Glutamatergic neuron (in vitro differentiated cells): ENCODE measurements around the gene CHD6. TPM values are rescaled to one million over a fixed set of nuclear protein-coding genes. Genes with fewer than 3 reads are reported as not detected.

Experiments used
- DNase-seq: peaks from one replicate; pipeline ENCODE4 v3.0.0; 2022
- H3K27ac Mint-ChIP-seq: one replicate; pipeline ENCODE4 v1.8.0; 2020; ENCODE audit warnings: mild to moderate bottlenecking, mixed read lengths, inconsistent platforms; ENCODE audit not compliant: unreplicated experiment
- H3K27me3 Mint-ChIP-seq: one replicate; pipeline ENCODE4 v1.8.0; 2020; ENCODE audit warnings: mild to moderate bottlenecking, moderate library complexity, mixed read lengths, inconsistent platforms; ENCODE audit not compliant: unreplicated experiment
- H3K36me3 Mint-ChIP-seq: one replicate; pipeline ENCODE4 v1.8.0; 2020; ENCODE audit warnings: mild to moderate bottlenecking, mixed read lengths, inconsistent platforms; ENCODE audit not compliant: unreplicated experiment
- H3K4me1 Mint-ChIP-seq: one replicate; pipeline ENCODE4 v1.8.0; 2020; ENCODE audit warnings: mild to moderate bottlenecking, low read depth, mixed read lengths, inconsistent platforms; ENCODE audit not compliant: unreplicated experiment
- H3K4me3 Mint-ChIP-seq: one replicate; pipeline ENCODE4 v1.8.0; 2020; ENCODE audit warnings: mild to moderate bottlenecking, mixed read lengths, inconsistent platforms; ENCODE audit not compliant: unreplicated experiment
- H3K9me3 Mint-ChIP-seq: one replicate; pipeline ENCODE4 v1.8.0; 2020; ENCODE audit warnings: mild to moderate bottlenecking, moderate library complexity, mixed read lengths, inconsistent platforms; ENCODE audit not compliant: unreplicated experiment
- total RNA-seq: library from RNA; stranded (reverse); fragmentation: NEBNext Ultra II Directional; extraction: Animal tissue kit (Norgen Biotek cat#: 25700); gene quantifications from one replicate; pipeline ENCODE4 v1.2.1, GENCODE V29; 2021; ENCODE audit not compliant: unreplicated experiment
- TF ChIP-seq, protein P1 (sequence below): fragments of 200-600 bp; sonication (generic); IDR thresholded peaks from one replicate; pipeline ENCODE4 v1.5.0; 2021; ENCODE audit not compliant: partially characterized antibody, unreplicated experiment

The CHD6 gene
- total RNA-seq, 1 donor from 2014 or later: 85.6 TPM

DNA sequence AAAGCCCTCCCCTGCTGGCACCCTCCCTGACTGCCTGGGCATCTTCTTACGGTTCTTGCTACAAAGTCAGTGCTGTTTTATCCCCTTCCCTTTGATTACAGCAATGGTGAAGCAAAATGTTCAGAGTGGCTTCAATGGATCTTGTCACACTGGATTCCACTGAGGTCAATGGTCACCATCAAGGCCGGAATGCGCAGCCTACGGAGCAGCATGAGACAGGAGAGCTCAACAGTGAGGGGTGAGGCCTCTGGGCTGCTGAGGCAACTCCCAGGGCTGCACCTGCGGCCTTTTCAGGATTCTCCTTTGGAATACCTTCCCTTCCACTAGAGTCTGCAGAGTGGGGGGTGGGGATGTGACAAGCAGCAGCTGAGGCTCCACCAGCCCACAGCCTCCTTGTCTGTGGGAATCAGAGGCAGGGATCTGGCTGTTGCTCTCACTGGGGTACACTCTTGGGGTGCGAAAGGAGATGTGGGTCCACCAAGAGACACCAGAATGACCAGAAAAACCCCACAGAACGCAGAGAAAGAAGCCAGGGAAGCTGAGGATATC lies 211.2 kb downstream of the CHD6 start:
- TF ChIP-seq, protein P1, sequence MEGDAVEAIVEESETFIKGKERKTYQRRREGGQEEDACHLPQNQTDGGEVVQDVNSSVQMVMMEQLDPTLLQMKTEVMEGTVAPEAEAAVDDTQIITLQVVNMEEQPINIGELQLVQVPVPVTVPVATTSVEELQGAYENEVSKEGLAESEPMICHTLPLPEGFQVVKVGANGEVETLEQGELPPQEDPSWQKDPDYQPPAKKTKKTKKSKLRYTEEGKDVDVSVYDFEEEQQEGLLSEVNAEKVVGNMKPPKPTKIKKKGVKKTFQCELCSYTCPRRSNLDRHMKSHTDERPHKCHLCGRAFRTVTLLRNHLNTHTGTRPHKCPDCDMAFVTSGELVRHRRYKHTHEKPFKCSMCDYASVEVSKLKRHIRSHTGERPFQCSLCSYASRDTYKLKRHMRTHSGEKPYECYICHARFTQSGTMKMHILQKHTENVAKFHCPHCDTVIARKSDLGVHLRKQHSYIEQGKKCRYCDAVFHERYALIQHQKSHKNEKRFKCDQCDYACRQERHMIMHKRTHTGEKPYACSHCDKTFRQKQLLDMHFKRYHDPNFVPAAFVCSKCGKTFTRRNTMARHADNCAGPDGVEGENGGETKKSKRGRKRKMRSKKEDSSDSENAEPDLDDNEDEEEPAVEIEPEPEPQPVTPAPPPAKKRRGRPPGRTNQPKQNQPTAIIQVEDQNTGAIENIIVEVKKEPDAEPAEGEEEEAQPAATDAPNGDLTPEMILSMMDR: no peak
- DNase-seq: no peak
- Mint-ChIP-seq H3K36me3 (no peaks in the 10 kb centered on the region), H3K27me3 (peaks cover 5% of the 10 kb centered on the region), H3K4me3 (no peak overlapping the region), H3K27ac (no peak overlapping the region), H3K9me3 (no peaks in the 10 kb centered on the region), H3K4me1 (peaks cover 3% of the 10 kb centered on the region)

DNA sequence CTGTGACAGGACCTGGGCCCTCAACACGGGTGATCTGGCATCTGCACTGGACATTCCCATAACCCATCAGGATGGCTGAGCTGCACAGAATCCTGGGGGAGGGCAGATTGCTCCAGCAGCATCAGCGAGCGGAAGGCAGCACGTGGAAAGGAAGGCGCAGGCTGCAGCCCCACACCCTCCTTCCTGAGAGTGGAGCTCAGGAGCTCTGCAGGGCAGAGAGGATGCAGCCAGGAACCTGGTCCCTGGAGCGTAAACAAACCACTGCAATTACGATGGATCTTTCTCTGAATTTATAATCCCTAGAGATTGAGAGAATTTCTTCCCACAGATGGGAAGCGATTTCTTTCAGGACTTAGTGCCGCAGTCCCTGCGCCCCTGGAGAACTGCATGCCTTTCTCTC lies 211.8 kb downstream of the CHD6 start:
- TF ChIP-seq, protein P1: no peak
- Mint-ChIP-seq H3K27me3 (peaks cover 5% of the 10 kb centered on the region), H3K36me3 (no peaks in the 10 kb centered on the region), H3K4me1 (peaks cover 3% of the 10 kb centered on the region), H3K4me3 (no peak overlapping the region), H3K9me3 (no peaks in the 10 kb centered on the region), H3K27ac (no peak overlapping the region)
- no peak for DNase-seq

DNA sequence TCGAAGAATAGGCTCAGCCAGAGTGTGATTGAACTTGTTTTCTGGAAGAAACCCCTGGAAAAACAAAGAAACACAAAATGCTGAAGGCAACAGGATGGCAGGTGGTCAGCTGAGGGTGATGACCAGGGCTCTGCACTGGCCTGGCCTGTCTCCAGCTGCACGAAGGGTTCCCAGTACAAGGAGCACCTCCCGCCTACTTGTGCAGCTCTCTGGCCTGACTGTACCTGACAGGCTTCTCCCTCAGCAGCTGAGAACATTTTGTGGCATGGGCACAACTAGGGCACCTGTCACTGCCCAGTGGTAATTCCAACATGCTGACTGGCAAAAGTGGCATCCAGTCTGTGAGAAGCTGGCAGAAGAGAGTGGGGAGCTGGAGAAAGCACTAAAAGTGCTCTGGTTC lies 212.7 kb downstream of the CHD6 start:
- DNase-seq: no peak
- H3K4me3 Mint-ChIP-seq: no peak overlapping the region
- TF ChIP-seq, protein P1: no peak
- H3K27me3 Mint-ChIP-seq: peaks cover 5% of the 10 kb centered on the region
- H3K27ac Mint-ChIP-seq: no peak overlapping the region
- no peaks in the 10 kb centered on the region for H3K9me3 Mint-ChIP-seq
- H3K36me3 Mint-ChIP-seq: no peaks in the 10 kb centered on the region
- peaks cover 3% of the 10 kb centered on the region for H3K4me1 Mint-ChIP-seq

DNA sequence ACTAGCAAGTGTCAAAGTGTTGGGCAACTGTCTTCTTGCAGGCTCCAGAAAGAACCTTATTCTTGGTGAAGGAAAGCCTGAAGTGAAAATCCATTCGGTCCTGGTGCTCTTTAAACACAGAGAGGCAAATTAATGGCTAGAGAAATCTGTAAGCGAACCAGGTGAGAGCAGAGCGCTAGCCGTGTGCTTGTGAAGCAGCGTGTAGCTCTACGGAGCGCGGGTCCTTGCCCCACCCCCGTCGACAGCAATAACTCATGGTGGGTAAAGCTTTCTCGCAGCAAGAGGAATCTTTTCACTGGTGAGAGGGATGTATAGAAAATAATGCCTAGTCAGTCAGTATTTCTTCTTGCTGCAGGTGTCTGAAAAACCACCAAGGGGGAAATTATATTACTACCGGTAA lies 214.6 kb downstream of the CHD6 start:
- no peak overlapping the region for H3K4me3 Mint-ChIP-seq
- H3K4me1 Mint-ChIP-seq: peaks cover 3% of the 10 kb centered on the region
- H3K27ac Mint-ChIP-seq: no peak overlapping the region
- H3K36me3 Mint-ChIP-seq: no peaks in the 10 kb centered on the region
- H3K27me3 Mint-ChIP-seq: peaks cover 5% of the 10 kb centered on the region
- TF ChIP-seq, protein P1: no peak
- DNase-seq: no peak
- H3K9me3 Mint-ChIP-seq: peaks cover 3% of the 10 kb centered on the region

DNA sequence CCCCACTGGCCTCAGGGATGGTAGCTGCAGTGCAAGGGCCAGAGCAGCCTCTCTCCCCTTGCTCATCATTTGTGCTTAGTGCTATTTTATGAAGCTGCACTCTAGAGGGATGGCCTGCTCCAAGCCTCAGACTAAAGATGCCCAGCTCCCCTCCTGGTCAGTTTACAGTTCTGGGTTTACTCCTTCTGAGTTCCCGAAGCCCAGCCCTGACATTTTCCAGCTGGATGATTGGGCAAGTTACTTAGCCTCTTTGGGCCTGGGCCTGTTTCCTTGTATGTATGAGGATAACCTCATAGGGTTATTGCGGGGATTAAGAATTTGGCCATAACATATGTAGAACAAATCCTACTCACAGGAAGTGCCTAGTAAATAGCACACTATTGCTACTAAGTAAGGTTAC lies 219.8 kb downstream of the CHD6 start:
- no peaks in the 10 kb centered on the region for H3K36me3 Mint-ChIP-seq

More for the DNA sequence above, 219.8 kb downstream of the CHD6 start:
- DNase-seq: no peak
- peaks cover 3% of the 10 kb centered on the region for H3K9me3 Mint-ChIP-seq
- H3K4me3 Mint-ChIP-seq: no peak overlapping the region
- peaks cover 4% of the 10 kb centered on the region for H3K27me3 Mint-ChIP-seq
- H3K4me1 Mint-ChIP-seq: peaks cover 7% of the 10 kb centered on the region
- TF ChIP-seq, protein P1: no peak
- H3K27ac Mint-ChIP-seq: no peak overlapping the region
